Left lobe of liver (tissue), 2 donors: Measurements from ENCODE around the gene CD300LG. TPM values are rescaled to one million over a fixed set of nuclear protein-coding genes. Genes with fewer than 3 reads are reported as not detected.
"Not testable (repeated sequence)": the region's sequence is repeated elsewhere in the genome, so short reads cannot be mapped to it uniquely, and the experiment has no call there.

ENCODE experiments used
- ATAC-seq: fragments of 200-7000 bp; cut with Tn5 transposase; one replicate; pipeline ENCODE4 v1.9.1; 2020; ENCODE audit warnings: mild to moderate bottlenecking, moderate library complexity
- DNase-seq: peaks from one replicate; pipeline ENCODE4 v3.0.0-alpha.2; 2020; ENCODE audit warnings: low spot score
- total RNA-seq: library from RNA; stranded (reverse); gene quantifications from one replicate; pipeline ENCODE4 v1.2.1, GENCODE V29; 2021
- donor health status: DM: no; HTN: no; CAD: no; lungs with moderate emphysema.
- donor health status: DM: no; HTN: yes; CAD: no.

The CD300LG gene
- total RNA-seq, 1 donor from 2014 or later, result not detected

DNA sequence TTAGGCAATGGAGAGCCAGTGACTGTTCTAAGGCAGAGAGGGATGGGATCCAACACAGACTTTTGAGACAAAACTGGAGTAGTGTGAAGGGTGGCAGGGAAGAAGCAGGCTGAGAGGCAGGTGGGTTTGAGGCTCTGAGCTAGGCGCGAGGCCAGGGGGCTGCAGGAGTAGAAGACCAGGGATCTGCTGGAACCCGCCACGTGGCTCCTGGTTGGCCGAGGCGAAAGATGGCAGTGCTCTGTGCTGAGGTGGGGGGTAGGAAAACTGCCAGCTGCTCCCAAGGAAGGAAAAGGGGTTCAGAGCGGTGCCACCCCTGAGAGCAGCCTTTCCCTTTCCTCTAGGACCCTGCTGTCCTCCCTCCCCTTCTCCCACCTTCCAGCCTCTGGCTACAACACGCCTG lies 5.6 kb downstream of the CD300LG start:
- no peak for ATAC-seq
- DNase-seq, result no peak

GRCh38 chr17:43853546-43853945 lies 6.6 kb downstream of the CD300LG start:
- ATAC-seq (no peak), DNase-seq (no peak)

DNA sequence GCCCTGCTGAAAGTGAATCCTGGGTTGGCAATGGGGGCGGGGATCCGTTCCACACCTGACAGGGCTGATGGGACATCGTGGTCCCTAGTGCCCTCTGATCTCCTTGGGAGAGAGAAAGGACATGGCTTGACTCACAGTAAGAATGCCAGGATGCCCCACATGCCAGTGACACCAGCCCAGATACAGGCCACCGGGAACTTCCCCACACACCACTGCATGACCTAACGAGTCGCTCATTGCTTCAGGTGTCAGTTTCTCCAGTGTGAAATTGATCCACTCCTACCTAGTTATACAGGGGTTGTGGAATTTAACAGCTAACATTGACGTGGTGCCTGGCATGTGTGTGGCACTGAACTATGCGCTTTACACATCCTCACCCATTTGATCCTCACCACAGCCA lies 7.5 kb downstream of the CD300LG start:
- DNase-seq (no peak), ATAC-seq (no peak)

DNA sequence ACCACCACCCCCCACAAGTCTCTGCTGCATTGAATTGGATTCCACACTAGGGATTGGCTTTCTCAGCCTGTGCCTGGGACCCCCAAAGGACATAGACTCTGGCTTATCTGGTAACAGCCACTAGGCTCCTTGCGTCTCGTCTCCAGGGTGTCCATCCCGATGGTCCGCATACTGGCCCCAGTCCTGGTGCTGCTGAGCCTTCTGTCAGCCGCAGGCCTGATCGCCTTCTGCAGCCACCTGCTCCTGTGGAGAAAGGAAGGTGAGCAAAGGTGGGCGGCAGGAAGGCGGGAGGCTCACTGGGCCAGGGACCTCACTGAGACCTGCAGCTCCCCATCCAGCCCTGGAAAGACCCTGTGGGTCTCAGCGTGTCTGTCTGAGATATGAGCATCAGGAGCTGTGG lies 8.1 kb downstream of the CD300LG start:
- no peak for ATAC-seq
- DNase-seq, result no peak

DNA sequence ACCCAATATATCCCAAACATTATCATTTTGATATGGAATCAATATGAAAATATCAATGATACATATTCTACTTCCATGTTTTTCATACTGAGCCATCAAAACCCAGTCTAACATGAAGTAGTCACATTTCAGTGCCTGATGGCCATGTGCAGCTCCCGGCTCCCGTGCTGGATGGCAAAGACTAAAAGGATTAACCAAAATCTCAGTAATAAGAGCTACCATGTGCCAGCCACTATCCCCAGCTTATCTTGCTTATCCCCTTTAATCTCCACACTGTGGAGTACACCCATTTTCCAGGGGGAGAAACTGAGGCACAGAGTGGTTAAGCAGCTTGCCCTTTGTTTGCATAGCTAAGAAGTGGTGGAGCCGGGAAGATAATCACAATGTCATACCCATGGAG lies 9.2 kb downstream of the CD300LG start:
- no peak for ATAC-seq
- no peak for DNase-seq

DNA sequence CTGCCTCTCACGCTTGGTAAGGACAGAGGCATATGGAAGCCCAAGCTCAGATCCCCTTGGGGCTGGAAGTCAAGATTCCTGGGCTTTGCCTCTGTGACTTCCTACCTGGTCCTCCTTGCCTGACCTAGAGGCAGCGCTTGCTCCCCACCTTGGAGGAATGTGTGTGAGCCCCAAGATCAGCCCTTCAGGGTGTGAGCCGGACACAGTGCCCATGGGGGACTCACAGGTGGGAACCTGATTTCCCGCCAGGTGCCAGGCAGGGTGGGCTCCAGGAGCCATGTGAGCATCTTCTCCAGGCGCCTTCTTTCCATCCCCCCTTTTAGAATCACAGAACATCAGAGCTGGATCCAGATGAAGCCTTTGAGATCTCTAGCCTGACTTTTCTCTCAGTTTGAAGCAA lies 10.2 kb downstream of the CD300LG start:
- no peak for ATAC-seq
- DNase-seq, result no peak

GRCh38 chr17:43857957-43858600 lies 11.1 kb downstream of the CD300LG start:
- no peak for DNase-seq
- ATAC-seq, result no peak

- ATAC-seq (no peak), DNase-seq (no peak)
These were observed 13.2 kb downstream of the CD300LG start for GRCh38 chr17:43860077-43860725.

- DNase-seq (no peak), ATAC-seq (no peak)
These were observed 14.1 kb downstream of the CD300LG start for GRCh38 chr17:43860927-43861622.

- DNase-seq (no peak), ATAC-seq (no peak)
These were observed 15.0 kb downstream of the CD300LG start for GRCh38 chr17:43861960-43862359.

DNA sequence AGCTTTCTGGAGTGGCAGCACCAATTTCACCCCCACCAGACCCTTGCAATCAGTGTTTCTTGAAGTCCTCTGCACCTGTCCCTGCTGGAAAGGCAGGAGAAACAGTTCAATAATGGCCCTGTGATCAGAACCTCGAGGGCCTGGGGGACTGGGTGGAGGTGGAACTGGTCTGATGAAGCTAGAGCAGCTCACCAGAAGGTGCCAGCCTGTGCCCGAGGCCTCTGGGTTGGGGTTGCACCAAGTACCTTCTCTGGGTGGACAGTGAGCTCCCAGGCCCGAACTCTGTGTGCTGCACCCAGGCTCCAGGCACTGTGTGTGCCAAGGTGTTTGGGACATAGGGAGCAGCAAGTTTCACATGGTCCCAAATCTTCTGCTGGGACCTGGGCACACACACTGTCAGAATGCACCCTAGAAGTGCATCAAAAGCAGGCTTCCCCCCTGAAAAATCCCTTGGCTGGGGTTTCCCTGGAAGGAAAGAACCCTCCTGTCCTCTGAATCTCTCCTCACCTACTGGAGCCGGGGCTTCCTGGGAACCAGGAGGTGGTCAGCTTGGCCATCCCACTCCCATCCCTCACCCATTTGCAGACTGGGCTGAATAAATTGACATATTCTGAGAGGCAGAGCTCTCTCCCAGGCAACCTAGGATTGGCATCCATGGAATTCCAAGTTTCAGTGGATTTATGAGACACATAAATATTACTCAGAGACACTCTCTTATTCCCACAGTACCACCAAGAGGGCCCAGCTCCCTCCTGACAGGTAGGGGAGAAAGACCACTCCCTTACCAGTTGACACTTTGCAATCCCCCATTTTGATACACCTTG lies 17.4 kb downstream of the CD300LG start:
- DNase-seq (no peak), ATAC-seq (no peak)

DNA sequence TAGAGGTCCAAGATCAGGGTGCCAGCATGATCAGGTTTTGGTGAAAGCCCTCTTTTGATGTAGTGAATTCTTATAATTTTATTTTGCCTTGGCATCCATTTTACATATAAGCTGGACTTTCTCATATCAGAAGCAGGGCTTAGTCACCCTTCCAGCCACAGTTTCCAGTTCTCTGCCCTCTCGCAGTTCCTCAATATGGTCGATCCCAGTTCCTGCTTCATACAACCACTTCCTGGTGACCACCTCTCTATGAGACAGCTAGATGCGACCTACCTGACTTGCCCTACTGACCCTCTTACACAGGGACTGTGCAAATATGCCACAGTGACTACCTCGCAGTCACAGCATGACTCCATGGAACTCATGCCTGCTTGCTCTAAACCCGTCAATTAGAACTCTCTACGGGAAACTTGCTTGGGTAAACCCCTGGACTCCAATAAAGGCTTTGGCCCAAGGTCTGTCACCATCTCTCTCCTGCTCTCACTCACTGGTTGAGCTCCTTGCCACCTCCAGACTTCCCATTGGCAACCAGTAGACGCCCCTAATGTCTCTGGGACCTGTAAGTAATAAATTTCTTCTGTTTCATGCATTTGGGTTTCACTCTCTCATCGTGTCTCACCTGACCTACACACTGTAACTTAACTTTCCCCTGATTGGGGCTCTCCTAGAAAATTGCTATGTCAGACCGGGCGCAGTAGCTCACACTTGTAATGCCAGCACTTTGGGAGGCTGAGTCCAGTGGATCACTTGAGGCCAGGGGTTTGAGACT lies 21.4 kb downstream of the CD300LG start:
- ATAC-seq (no peak), DNase-seq (no peak)

- ATAC-seq, DNase-seq: not testable (repeated sequence)
These were observed 22.1 kb downstream of the CD300LG start for GRCh38 chr17:43869031-43869430.

- DNase-seq (no peak), ATAC-seq (no peak)
These were observed 25.1 kb downstream of the CD300LG start for GRCh38 chr17:43871946-43872690.

GRCh38 chr17:43873091-43873490 lies 26.1 kb downstream of the CD300LG start:
- no peak for ATAC-seq
- no peak for DNase-seq

- ATAC-seq (no peak), DNase-seq (no peak)
These were observed 26.8 kb downstream of the CD300LG start for GRCh38 chr17:43873815-43874214.

- ATAC-seq, result no peak
- DNase-seq, result no peak
These were observed 27.3 kb downstream of the CD300LG start for GRCh38 chr17:43874293-43874692.

DNA sequence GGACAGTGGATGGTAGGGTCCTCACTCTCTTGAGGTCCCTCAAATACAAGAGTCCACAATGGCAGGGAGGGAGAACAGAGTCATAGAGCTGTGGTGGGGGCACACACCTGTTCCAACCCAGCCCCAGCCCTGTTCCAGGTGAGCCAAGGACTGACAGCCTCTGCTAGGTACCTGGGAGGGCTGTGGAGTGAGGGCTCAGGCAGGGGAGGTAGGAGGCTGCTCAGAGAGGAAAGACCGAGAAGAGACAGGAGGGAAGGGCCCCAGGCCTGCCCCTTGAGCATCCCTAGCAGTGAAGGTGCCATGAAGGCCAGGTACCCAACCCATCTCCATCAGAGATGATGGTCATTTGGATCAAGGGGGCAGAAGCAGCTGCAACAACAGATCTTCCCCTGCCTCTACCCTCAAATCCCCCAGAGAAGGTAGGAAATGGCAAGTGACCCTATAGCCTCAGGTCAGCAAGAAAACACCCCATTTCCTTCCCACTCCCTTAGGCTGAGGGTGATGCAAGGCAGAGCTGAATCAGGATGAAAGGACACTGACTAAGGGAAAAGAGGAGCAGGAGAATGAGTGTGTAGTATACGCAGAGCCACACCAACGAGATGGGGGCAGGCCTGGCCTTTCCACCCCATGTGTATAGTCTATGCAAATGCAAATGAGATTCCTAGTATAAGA lies 28.6 kb downstream of the CD300LG start:
- ATAC-seq, result no peak
- no peak for DNase-seq

DNA sequence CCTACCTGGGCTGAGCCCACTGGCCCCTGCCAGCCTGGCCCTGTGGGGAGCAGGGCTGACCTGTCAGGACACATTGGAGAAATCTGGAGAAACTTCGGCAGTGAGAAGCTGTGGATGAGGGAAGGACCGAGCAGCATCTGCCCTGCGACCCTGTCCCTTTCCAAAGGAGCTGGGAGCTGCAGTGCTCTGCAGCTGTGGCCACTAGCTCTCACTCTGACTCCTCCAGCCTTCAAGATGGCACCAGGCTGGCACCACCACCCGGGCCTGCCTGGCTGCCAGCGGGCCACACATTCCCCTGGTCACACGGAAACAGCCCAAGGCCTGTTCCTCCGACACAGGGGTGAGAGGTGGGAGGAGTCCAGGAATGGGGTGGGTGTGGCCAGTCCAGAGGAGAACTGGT lies 30.1 kb downstream of the CD300LG start:
- no peak for ATAC-seq
- DNase-seq, result no peak
